Right renal pelvis (tissue), 4 donors: Measurements from ENCODE around the gene LMF1. TPM values are rescaled to one million over a fixed set of nuclear protein-coding genes. Genes with fewer than 3 reads are reported as not detected.

Experiments used
- DNase-seq, 4 donors: peaks; one replicate each; pipeline ENCODE4 v3.0.0-alpha.2; 2013; ENCODE audit warnings: low read depth in 4 of 4, low spot score in 3 of 4, missing footprints in 1 of 4
- polyA plus RNA-seq, 4 donors: library from polyadenylated mRNA; unstranded; fragments of 120-200 nt; gene quantifications; one replicate each; pipeline ENCODE4 v1.2.1, GENCODE V29; 2013; ENCODE audit not compliant: insufficient read length in 4 of 4

The LMF1 gene
- polyA plus RNA-seq, 4 donors, result 14.2 to 19.9 (median 16.9) TPM

DNA sequence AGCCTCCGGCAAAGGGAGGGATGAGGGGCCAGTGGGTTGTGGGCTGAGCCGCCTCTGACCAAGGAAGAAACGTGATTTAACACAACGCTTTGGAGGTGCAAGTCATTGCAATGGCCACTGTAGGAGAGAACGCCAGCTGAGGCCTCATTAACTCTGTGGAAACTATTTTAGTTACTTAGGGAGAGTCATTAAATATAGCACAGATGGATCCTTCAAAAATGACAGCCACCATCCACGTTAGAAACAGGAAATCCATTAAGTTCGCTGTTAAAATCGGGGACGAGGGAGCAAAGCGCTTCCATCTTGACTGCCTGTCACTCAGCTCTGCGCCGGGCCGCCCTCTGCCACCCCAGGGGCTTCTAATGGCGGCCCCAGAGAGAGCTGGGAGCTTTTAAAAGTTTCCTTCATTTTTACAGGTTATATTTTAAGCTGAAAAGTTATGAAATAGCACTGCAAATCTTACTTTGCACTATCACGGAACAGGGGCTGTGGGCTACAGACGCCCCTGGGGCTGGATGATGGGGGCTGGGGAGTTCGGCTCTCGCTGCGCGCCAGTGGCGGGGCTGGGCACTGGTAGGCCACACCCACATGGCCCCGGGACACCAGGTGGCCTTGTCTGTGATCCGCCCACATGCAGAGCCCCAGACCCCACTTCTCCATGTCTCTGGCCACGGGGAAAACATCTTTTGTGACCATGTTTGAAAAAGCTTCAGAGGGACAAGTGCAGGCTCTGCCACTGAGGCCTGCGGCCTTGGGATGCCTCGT lies 54.6 kb downstream of the LMF1 start:
- DNase-seq, result no peak

DNA sequence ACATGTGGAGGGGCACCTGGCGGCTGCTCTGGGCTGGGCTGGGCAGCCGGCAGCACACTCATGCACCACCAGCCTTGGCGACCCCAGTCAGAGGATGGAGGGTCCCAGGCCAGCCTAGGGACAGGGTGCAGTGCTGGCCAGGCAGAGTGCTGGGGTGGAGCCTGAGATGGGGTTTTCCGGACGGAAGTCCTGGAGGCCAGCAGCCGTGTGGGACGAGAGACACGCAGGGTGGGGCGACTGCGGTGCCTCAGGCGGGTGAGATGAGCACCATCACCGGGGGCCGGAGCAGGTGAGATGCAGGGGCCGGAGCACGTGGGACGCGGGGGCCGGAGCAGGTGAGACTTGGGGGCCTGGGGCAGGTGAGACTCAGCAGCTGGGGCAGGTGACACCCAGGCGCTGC lies 55.2 kb downstream of the LMF1 start:
- no peak for DNase-seq

- DNase-seq, result no peak
Measured at GRCh38 chr16:914440-914839, 56.3 kb downstream of the LMF1 start.

GRCh38 chr16:913817-914439 lies 56.9 kb downstream of the LMF1 start:
- no peak for DNase-seq

- DNase-seq, result no peak
Measured at GRCh38 chr16:912684-913613, 57.8 kb downstream of the LMF1 start.

DNA sequence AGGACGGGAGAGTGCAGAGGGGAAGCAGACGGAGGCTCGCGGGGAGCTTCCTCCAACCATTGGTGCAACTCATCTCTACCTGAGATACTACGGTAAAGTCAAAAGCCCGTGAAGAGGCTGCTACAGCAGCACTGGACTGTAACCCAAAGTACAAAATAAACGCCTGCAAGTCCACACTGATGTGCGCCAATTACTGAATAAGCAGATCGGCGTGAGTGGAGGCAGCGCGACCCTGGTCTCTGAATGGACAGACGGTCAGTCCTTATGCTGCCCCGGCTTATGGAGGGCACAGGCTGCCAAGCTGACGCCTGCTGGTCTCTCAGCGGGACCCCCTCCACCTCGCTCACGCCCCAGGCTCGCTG lies 58.5 kb downstream of the LMF1 start:
- DNase-seq, result no peak

GRCh38 chr16:911604-912321 lies 59.0 kb downstream of the LMF1 start:
- no peak for DNase-seq

DNA sequence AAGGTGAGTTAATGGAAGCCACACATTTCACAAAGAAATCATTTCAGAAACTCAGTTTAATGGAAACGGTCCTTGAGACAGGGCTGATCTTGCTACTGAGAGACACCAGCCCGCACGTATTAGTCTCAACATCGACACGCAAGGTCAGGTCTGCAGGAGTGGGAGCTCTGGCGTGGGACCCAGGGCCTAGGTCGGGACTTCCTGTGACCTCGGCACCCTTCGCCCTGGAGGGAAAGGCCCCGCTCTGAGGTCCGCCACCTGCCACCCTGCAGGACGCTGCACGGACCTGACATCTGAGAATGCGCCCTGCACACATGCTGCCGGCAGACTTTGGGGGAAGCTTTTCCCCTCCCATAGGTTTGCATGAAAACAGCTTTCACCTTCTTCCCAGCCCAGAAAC lies 59.7 kb downstream of the LMF1 start:
- no peak for DNase-seq

GRCh38 chr16:910181-910580 lies 60.6 kb downstream of the LMF1 start:
- DNase-seq, result no peak

- no peak for DNase-seq
Measured at GRCh38 chr16:909281-910000, 61.3 kb downstream of the LMF1 start.

- DNase-seq, result no peak
Measured at GRCh38 chr16:908526-909155, 62.1 kb downstream of the LMF1 start.

GRCh38 chr16:907842-908241 lies 62.9 kb downstream of the LMF1 start:
- DNase-seq, result no peak

DNA sequence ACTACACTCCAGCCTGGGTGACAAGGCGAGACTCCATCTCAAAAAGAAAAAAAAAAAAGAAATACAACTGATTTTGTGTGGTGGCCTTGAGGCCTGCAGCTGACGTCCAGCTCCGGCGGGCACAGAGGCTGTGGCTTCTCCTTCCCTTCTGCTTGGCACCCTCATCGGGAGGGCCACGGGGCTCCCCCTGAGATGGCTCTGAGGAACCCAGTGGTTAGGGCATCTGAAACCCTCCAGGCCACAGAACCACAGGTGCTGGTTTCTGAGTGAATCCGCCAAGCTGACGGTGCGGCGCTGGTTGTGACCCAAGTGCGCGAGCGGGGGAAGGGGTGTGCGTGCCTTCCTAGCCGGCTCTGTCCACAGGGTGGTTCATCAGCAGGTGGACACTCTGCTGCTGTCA lies 63.4 kb downstream of the LMF1 start:
- DNase-seq, result no peak

DNA sequence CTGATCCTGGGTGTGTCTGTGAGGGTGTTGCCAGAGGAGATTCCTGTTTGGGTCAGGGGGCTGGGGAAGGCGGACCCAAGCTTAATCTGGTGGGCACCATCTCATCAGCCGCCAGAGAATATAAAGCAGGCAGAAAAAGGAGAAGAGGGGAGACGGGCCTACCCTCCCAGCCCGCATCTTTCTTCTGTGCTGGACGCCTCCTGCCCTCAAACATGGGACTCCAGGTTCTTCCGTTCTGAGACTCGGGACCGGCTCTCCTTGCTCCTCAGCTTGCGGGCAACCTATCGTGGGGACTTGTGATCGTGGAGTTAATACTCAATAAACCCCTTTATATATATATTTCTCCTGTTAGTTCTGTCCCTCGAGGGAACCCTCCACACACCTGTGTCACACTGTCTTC lies 64.5 kb downstream of the LMF1 start:
- DNase-seq, result no peak

- no peak for DNase-seq
Measured at GRCh38 chr16:901715-902601, 68.8 kb downstream of the LMF1 start.

GRCh38 chr16:901149-901548 lies 69.6 kb downstream of the LMF1 start:
- no peak for DNase-seq

DNA sequence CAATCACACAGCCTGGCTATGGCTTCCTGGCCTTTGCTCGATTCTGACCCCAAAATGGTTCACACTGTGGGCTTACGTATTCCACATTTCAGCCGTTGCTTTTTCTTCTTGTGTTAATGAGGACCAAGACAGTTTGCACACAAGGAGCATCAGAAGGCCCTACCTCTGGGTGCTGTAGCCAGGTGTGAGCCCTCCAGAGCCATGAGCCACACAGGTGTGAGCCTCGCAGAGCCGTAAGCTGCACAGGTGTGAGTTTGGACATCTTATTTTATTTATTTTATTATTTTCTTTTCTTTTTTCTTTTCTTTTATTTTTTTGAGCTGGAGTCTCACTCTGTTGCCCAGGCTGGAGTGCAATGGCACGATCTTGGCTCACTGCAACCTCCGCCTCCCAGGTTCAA lies 70.6 kb downstream of the LMF1 start:
- DNase-seq, result no peak

GRCh38 chr16:899683-900060 lies 71.1 kb downstream of the LMF1 start:
- no peak for DNase-seq
